Middle frontal gyrus (tissue), 1 donor: ENCODE results near the gene LDLRAD2.

Experiments
- DNase-seq: peaks from one replicate; pipeline ENCODE4 v3.0.0-alpha.2; 2015; ENCODE audit warnings: low spot score; ENCODE audit errors: extremely low spot score

Gene LDLRAD2

GRCh38 chr1:21842606-21843162, 30.6 kb downstream of the LDLRAD2 start:
- DNase-seq, result no peak

GRCh38 chr1:21843208-21843607, 31.1 kb downstream of the LDLRAD2 start:
- no peak for DNase-seq

GRCh38 chr1:21843996-21844395, 31.9 kb downstream of the LDLRAD2 start:
- DNase-seq, result no peak

- no peak for DNase-seq
Measured at GRCh38 chr1:21845646-21846641, 33.9 kb downstream of the LDLRAD2 start.

GRCh38 chr1:21847223-21848205, 35.4 kb downstream of the LDLRAD2 start:
- DNase-seq, result no peak

- DNase-seq, result no peak
Measured at GRCh38 chr1:21848524-21849174, 36.6 kb downstream of the LDLRAD2 start.

- DNase-seq, result no peak
Measured at GRCh38 chr1:21849909-21850576, 38.0 kb downstream of the LDLRAD2 start.

GRCh38 chr1:21851430-21852250, 39.6 kb downstream of the LDLRAD2 start:
- DNase-seq, result no peak

GRCh38 chr1:21852282-21853130, 40.4 kb downstream of the LDLRAD2 start:
- no peak for DNase-seq

GRCh38 chr1:21853131-21853427, 41.0 kb downstream of the LDLRAD2 start:
- DNase-seq, result no peak

GRCh38 chr1:21854090-21854750, 42.2 kb downstream of the LDLRAD2 start:
- DNase-seq, result no peak

- no peak for DNase-seq
Measured at GRCh38 chr1:21854751-21855131, 42.7 kb downstream of the LDLRAD2 start.

GRCh38 chr1:21855257-21856096, 43.4 kb downstream of the LDLRAD2 start:
- no peak for DNase-seq

GRCh38 chr1:21857142-21857839, 45.2 kb downstream of the LDLRAD2 start:
- DNase-seq, result no peak

GRCh38 chr1:21857840-21858670, 46.0 kb downstream of the LDLRAD2 start:
- no peak for DNase-seq

- no peak for DNase-seq
Measured at GRCh38 chr1:21859669-21860179, 47.7 kb downstream of the LDLRAD2 start.
